GM12892 (cell line): ENCODE measurements around the gene EPHX1.

Source experiments
- POLR2A ChIP-seq: IDR thresholded peaks from 2 replicates; pipeline ENCODE4 v1.6.1; 2011; ENCODE audit warnings: low read depth, low read length, control low read depth
- POLR2AphosphoS5 ChIP-seq: IDR thresholded peaks from 2 replicates; pipeline ENCODE4 v1.6.1; 2011; ENCODE audit warnings: low read depth, low read length, control low read depth
- TAF1 ChIP-seq: IDR thresholded peaks from 2 replicates; pipeline ENCODE4 v1.6.1; 2011; ENCODE audit warnings: low read depth, mild to moderate bottlenecking, control low read depth, low read length, borderline replicate concordance

DNA sequence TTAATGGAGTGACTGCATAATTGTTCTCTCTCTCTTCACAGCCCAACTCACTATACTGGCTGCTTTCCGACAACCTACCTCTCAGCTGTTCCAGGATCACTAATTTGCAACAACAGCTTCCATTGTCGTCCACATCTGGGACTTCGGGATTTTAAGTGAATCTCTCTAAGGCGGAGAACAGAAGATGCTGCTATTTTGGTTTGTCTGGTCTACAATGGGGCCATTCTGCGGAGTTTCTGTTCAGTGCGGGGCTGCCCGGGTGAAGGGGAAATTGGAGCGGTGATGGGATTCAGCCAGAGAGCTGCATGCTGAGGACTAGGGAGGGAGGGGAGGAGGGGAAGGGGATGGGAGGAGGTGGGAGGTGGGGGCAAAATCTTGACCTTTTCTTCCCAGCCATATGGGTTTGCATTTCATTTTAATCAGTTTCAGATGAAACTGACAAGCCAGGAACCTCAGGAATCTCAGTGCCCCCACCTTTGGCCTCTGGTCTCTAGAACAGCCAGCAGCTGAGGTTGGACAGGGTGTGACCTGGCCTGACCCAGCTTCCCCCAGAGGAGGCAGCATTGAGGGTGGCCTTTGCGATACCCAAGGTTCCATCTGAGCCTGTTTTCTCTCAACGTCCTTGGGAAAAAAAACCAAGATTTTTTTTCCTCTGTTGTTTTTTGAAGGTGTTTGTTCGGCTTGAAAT lies 39.2 kb upstream of the EPHX1 start:
- TF ChIP-seq POLR2A (no peak), TAF1 (no peak), POLR2AphosphoS5 (no peak)
